Endothelial cell of umbilical vein (primary cell): ENCODE measurements around the gene DKKL1.

Experiments used
- POLR2A ChIP-seq: IDR thresholded peaks from 2 replicates; pipeline ENCODE4 v1.6.1; 2012; ENCODE audit warnings: low read depth, mild to moderate bottlenecking, control low read depth, low read length
- POLR2AphosphoS5 ChIP-seq: IDR thresholded peaks from 2 replicates; pipeline ENCODE4 v1.6.1; 2012; ENCODE audit warnings: low read depth, mild to moderate bottlenecking, control low read depth, low read length, moderate library complexity; ENCODE audit not compliant: insufficient read depth
- TF ChIP-seq, protein P1 (sequence below), 2 donors: IDR thresholded peaks; 1 replicate in 1 of 2; 2 replicates in 1 of 2; pipeline ENCODE4 v1.5.1; 2011; ENCODE audit warnings: low read length in 2 of 2, mild to moderate bottlenecking in 2 of 2, moderate library complexity in 2 of 2, control low read depth in 1 of 2, inconsistent platforms in 1 of 2, low read depth in 1 of 2; ENCODE audit not compliant: insufficient read depth in 1 of 2; ENCODE audit errors: extremely low read depth in 1 of 2

DNA sequence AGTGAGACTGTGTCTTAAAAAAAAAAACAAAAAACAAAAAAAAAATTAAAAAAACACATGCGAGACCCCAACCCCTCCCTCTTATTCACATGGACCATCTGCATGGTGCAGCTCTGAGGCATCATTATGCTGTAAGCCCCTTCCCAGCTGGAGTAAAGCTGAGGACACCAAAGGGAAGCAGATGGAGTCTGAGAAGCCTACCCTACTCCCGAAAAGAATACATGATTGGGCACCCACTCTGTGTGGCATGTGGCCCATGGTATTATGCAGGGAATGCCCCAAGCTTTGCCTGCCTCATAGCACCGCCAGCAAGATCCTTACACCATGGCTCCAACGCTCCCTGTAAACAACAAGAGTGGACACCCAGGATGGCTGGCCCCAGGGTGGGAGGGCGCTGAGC is 54.8 kb downstream of the DKKL1 start:
- no peak for TF ChIP-seq POLR2AphosphoS5
- TF ChIP-seq POLR2A = no peak
- TF ChIP-seq, protein P1, sequence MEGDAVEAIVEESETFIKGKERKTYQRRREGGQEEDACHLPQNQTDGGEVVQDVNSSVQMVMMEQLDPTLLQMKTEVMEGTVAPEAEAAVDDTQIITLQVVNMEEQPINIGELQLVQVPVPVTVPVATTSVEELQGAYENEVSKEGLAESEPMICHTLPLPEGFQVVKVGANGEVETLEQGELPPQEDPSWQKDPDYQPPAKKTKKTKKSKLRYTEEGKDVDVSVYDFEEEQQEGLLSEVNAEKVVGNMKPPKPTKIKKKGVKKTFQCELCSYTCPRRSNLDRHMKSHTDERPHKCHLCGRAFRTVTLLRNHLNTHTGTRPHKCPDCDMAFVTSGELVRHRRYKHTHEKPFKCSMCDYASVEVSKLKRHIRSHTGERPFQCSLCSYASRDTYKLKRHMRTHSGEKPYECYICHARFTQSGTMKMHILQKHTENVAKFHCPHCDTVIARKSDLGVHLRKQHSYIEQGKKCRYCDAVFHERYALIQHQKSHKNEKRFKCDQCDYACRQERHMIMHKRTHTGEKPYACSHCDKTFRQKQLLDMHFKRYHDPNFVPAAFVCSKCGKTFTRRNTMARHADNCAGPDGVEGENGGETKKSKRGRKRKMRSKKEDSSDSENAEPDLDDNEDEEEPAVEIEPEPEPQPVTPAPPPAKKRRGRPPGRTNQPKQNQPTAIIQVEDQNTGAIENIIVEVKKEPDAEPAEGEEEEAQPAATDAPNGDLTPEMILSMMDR (IDR thresholded peaks at IDR 0.05; ENCODE audit: extremely low read depth in 1 of 2, insufficient read depth in 1 of 2, low read depth in 1 of 2, low read length in 2 of 2) = no peak
